D721Med (cell line): ENCODE data around the gene PADI4.

Source experiments
- DNase-seq: peaks from one replicate; pipeline ENCODE4 v3.0.0; 2011; ENCODE audit warnings: low spot score; ENCODE audit not compliant: insufficient read length
- FAIRE-seq: peaks from 2 replicates; lab custom pipeline; 2011; peaks lifted over from hg19 to GRCh38; lab: Jason Lieb, UNC
- CTCF ChIP-seq: IDR thresholded peaks from 2 replicates; pipeline ENCODE4 v1.5.1; 2012; ENCODE audit warnings: mild to moderate bottlenecking, control low read depth; ENCODE audit not compliant: insufficient read depth; ENCODE audit errors: missing control alignments

Gene PADI4

DNA sequence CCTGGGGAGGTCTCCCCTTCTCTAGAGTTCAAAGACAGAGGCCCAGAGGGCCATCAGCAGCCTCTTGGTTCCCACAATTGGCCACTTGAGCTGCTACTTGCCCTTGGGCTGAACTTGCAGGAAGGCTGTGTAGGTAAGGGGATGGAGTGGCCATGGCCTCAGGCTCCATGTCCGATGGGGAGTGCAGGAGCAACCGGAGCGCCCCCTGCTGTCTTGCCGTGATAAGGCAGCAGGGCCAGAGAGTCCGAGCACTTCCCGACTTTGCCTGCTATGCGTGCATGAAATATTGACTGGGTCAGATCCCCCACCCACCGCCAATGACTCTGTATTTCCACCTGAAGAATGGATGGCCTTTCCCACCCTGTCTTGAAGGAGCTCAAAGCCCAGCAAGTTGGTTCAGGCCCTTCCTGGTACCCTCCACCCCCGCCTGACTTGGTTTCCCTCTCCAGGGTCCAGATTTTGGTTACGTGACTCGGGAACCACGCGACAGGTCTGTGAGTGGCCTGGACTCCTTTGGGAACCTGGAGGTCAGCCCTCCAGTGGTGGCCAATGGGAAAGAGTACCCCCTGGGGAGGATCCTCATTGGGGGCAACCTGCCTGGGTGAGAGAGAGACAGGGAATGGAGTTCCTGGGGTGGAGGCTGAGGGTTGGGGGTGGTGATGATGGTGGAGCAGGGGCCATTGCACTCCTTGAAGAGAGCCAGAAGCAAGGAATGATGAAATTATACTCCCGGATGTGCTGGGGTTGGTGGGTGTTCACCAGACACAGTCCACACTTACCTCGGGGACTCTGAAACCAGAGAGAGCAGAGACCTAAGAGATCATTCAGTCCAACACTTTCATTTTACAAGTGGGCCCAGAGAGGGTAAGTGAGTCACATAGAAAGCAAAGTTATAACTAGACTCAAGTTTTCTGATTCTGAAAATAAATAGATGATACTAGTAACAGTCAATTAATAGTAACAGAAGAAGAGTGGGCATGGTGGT, 33.5 kb upstream of the PADI4 start:
- TF ChIP-seq CTCF: peak; percentile 46
- DNase-seq (no peak), FAIRE-seq (no peak)

- no peak for TF ChIP-seq CTCF
- DNase-seq (no peak), FAIRE-seq (no peak)
Observed at GRCh38 chr1:17276568-17276967, 31.4 kb upstream of the PADI4 start.

DNA sequence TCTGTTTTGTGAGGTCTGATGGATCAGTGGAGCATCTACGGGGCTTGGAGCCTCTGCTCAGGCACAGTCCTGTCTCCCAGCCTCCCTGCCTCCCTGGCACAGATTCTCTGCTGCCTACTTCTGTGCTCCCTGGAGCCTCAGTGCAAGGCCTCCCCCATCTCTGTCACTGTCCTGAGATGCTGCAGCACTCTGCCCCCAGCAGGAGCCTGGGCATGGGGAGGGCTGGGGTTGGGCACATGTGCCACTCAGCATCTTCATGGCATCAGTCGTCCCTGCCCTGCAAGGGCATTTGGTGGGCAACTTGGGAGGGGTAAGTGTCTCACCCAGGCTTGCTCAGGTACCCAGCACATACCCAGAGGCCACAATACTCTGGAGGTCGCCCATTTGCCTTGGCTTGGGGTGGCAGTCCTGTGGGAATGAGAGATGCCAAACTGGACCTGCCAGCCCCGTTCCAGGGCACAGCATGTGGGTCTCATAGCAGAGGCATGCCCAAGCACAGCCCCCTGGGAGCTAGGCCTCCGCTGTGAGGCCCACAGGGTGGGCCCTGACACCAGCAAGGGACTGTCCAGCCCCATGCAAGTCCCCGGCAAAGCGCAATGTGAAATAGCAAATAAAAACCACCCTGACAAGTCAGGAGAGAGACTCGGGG, 30.4 kb upstream of the PADI4 start:
- no peak for TF ChIP-seq CTCF
- no peak for DNase-seq
- no peak for FAIRE-seq

GRCh38 chr1:17278996-17279830, 28.8 kb upstream of the PADI4 start:
- TF ChIP-seq CTCF: no peak

DNA sequence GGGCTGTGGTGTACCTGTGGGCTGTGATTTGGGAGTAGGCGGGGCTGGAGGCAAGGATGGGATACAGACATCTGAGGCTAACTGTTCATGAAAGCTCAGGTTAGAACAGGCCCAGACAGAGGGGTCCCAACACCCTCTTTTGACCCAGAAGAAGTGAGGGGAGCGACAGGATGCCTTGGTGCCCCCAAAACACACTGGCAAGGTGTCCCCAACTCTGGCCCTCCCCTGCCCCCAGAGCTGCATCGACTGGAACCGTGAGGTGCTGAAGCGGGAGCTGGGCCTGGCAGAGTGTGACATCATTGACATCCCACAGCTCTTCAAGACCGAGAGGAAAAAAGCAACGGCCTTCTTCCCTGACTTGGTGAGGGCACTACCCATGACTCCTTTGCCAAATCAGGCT, 27.6 kb upstream of the PADI4 start:
- TF ChIP-seq CTCF: no peak
- DNase-seq: no peak
- no peak for FAIRE-seq

More at GRCh38 chr1:17278996-17279830, 28.8 kb upstream of the PADI4 start:
- no peak for FAIRE-seq
- DNase-seq: no peak

GRCh38 chr1:17280894-17281293, 27.1 kb upstream of the PADI4 start:
- no peak for FAIRE-seq
- TF ChIP-seq CTCF: no peak
- no peak for DNase-seq
